GM21360 (cell line): ENCODE measurements around the gene KIF18B.
"Not testable (repeated sequence)": the region's sequence is repeated elsewhere in the genome, so short reads cannot be mapped to it uniquely, and the experiment has no call there.

Experiments used
- ATAC-seq: cut with Tn5 transposase; IDR thresholded peaks from one replicate; pipeline ENCODE4 v1.9.1; 2021; ENCODE audit warnings: mild to moderate bottlenecking, moderate library complexity; ENCODE audit not compliant: unreplicated experiment

Gene KIF18B

GRCh38 chr17:44970136-44970741 is 22.7 kb upstream of the KIF18B start:
- ATAC-seq: no peak

DNA sequence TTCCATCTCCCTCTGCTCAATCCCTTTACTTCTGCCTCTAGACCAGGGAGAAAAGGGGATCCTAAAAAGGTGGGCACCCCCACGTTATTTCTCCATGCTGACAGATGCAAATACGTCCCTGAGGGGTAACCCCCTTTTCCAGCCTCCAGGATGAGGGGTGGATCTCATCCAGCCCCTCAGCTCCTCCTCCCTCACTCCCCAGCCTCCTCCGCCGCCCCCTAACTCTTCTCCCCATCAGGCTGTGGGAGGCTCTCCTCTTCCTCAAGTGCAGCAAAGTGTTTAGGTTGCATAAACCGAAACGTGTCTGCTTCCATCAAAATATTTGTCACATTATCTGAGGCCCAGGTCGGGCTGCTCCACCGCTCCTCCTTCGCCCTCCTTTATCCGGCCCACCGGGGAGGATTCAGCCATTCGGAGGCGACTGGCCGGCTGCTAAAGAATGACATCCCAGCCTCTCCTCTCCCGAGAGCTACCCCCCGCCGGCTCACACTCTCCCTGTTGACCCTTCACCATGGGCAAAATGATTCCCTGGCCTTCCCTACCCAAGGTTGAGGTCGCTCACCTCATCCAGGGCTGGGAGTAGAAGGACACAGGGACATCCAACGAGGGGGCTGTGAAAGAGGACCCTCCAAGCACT is 21.7 kb upstream of the KIF18B start:
- no peak for ATAC-seq

- peak; percentile 84 for ATAC-seq
Measured at GRCh38 chr17:44968225-44969143, 20.9 kb upstream of the KIF18B start, which contains the start of gene C1QL1. C1QL1 (minus strand) TSS chr17:44968303; CDS start chr17:44968048, 255 bp downstream.

GRCh38 chr17:44967907-44968224 is 20.3 kb upstream of the KIF18B start:
- no peak for ATAC-seq

DNA sequence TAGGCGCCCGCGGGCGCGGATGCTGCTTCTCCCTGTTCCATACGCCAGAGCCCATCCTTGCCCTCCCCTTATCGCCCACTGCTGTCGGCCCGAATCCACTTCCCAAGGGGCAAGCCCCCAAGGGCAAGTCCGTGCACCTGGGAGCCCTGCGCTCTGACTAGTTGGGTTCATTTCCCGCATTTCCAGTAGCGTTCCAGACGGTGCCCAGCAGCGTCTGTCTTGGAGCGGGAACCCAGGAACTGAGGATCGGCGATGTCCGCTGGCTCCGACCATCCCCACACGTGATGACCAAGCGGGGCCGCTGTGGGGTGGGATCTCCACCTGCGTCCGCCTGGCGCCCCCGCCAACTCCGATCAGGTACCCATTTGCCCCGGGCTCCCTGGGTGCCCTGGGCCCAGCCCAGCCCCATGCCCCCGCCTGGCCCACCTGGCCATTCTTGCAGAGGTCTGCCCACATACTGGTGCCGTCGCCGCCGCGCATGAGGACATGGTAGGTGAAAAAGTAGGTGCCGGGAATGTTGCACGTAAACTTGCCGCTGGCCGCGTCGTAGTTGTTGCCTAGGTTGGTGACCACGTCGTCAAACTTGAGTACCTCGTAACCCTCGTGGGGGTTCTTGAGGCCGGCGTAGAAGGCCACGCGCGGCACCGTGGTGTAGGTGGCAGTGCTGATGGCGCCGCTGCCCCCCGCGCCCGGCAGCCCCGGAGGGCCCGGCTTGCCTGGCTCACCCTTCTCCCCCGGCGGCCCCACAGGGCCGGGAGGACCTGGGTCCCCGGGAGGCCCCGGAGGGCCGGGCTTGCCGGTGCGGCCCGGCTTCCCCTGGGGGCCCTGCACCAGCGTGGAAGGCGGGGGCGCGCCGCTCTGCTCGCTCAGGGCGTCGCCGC is 19.7 kb upstream of the KIF18B start:
- no peak for ATAC-seq

GRCh38 chr17:44966348-44967025 is 18.9 kb upstream of the KIF18B start:
- ATAC-seq: no peak

DNA sequence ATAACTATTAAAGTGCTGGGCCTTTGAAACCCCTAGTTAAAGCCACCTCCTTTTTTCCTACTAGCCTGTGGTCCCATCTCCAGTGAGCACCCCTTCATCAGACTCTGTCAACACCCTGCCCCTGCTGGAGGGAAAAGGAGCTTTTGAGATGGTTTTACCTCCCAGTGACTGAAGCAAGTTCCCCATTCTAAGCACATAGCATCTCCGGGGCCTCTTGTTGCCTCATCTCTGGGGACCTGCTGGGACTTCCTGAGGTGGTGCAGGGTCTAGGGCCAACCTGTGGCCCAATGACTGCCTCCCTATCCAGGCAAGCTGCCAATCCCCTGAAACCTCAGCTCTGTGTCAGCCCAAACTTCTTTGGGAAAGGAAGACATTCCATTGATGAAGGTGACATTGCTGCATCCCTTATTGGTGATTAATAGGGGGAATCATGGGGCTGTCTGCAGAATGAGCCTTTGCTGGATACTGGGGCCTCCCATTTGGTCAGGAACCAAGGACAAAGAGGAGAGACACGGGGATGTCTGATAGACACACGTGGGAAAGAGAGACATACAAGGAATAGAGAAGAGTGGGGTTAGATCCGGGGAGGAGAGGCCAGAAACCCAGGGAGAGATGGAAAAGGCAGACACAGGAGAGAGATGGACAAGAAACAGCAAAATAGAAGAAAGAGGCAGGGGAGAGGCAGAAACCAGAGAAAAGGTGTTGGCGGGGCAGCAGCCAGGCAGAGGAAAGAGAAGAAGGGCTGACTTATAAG is 18.1 kb upstream of the KIF18B start:
- ATAC-seq: no peak

DNA sequence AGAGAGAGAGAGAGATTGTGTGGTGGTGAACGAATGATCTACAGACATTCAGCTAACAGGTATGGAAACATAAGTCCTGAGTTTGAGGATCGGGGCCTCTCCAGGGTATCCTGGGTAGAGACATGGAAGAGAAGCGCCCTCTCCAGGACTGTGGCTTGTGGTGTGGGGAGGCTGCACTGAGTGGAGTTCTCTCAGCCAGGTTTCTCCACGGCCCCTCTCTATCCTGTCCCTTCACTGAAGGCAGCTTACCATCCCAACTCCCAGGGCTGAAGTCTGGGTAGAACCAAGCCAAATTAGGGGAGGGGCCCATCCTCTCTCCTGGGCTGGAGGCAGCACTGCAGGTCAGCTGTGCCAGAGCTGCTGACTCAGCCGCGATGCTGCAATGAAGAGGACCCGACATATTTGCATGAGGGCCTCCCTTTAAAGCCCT is 14.4 kb upstream of the KIF18B start:
- ATAC-seq: no peak

DNA sequence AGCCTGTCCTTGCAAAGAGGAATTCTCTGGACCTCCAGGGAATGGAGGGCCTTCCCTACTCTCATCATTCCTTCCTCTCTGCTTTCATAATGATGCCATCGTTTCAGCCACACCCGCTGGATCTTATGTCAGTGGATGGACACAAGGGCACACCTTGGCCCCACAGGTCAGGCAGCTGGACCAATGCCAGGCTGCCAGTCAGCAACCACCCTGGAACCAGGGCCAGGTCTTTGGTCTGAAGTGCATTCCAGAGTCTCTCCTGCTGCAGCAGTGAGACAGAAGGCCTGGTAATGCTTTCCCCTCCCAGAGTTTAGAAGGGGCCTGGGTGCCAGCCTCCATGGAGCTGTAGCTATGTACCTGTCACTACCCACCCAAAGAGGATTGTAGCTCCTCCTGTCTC is 13.1 kb upstream of the KIF18B start:
- no peak for ATAC-seq

DNA sequence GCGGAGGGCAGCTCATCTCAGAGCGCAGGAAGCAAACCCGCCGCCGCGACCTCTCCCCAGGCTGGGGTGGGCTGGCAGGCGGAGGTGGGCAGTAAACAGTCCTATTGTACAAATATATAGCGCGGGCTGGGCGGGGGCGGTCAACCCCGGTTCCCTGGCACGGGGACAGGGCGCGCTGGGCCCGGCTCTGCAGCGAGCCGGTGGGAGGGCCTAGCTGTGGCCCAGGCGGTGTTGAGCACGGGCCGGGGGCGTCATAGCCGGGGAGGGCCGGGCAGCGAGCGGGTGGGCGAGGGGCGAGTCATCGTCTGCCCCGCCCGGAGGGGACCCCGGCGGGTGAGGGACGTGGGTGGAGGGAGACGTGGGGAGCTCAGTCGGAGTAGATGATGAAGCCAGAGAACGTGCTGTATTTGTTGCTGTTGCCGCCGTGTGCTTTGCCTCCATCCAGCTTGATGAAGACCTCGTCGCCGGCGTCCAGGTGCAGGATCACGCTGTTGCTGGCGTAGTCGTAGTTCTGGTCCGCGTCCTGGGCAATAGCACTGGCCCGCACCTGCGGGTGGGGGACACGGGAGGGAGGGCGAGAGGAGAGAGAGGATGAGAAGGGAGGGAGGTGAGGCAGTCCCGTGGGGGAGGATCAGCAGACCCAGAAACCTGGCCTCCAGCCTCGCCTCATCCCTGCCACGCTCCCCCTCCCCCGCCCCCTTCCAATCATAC is 12.4 kb upstream of the KIF18B start:
- ATAC-seq: no peak

DNA sequence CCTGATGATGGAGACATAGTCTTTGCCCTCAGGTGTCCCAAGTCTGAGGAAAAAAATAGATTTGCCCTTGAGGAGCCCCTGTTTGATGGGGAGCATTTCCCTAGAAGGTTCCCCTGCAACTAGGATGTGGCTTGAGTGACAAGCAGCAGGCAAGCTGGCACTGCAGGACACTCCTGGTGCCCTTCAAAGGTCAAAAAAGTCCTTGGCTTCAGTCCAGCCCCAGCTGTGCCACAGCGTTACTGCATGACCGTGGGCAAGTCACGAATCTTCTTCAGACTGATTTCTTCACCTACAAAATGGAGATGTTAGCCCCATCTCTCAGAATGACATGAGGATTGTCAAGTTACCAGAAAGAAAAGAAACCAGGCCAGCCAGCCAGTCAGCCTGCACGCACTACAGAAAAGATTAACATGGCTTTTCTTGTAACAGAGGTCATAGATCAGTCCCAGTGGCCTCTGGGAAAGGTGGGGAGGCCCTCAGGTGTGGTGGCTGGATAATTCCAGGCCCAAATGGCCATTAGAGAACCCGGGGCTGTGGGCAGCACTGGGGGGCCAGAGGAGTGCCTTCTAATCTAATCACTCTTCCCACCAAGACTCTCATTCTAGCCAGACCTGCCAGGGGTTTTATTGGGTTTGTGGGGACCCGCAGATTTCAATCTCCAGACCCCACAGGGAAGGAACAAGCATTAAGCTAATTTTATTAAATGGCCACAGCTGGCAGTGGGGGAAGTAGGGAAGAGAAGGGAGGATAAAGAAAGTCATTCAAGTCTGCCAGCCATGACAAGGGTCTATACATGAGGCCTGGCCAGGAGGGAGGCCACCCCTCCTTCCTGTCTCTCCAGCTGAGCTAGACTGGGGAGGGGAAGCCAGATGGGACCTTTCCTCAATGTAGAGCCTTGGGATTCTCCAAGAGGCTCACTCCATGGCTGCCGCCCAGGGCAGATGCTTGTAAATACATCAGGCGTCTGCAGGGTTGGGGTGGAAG is 9.7 kb upstream of the KIF18B start:
- ATAC-seq: no peak

DNA sequence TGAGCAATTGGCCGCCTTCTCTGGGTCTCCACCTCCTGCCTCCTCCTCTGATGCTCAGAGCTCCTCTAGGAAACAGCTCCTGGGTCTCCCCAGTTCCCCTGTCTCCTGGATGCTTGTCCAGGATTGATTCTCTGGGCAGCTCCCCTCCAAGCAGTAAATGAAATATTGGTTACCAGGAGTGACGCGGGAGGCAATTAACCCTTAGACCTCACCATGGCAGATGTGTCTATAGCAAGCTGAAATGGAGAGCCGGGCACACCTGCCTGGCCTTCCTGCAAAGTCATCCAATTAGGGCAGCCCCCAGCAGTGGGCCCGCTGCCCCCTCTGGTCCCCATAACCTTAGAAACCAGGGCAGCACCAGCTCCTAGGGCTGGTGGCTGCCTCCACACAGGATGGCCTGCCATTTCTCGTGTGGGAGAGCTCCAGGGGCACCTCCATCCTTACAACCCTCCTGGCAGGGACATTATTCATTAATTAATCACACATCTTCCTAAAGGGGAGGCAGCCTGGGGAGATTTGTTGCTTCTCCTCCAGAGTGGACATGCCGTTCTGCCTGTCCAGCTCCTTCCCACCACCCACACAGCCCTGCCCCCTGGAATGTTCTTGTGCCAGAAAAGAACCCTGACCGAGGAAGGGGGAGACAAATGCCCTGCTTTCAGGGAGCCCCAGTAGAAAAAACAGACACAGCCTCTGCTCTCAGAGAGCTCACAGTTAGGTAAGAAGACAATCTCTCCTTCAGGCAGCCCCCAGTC is 8.3 kb upstream of the KIF18B start:
- ATAC-seq: no peak

DNA sequence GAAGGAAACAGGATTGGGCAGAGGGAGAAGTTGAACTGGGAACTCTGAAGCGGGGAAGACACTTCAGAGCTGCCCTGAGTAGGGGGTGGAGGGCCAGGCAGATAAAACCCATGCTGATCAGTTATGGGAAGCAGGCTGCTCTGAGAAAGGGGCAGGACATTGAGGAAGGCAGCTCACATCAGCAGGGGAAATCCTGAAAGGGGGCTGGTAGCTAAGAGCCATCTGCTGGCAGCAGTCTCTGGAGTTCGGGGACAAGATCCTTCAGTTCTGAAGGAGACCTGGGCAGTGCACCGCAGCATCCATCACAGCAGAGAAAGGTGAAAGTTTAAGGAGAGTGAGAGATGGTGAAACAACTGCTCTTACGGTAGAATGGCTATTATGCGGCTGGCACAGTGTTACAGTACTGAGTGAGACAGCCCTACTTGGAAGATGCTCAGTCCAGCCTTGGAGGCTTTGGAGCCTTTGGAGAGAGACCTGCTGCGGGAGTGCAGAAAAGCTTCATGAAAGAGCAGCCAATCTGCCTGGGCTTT is 5.4 kb upstream of the KIF18B start:
- no peak for ATAC-seq

GRCh38 chr17:44948315-44948795 is 782 bp upstream of the KIF18B start:
- no peak for ATAC-seq

DNA sequence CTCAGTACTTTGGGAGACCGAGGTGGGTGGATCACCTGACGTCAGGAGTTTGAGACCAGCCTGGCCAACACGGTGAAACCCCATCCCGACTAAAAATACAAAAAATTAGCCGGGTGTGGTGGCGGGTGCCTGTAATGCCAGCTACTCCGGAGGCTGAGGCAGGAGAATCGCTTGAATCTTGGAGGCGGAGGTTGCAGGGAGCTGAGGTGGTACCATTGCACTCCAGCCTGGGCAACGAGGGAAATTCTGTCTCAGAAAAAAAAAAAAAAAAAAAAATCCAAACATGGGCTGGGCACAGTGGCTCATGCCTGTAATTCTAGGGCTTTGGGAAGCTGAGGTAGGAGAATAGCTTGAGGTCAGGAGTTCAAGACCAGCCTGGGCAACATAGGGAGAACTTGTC is 1.9 kb downstream of the KIF18B start:
- ATAC-seq: not testable (repeated sequence)

DNA sequence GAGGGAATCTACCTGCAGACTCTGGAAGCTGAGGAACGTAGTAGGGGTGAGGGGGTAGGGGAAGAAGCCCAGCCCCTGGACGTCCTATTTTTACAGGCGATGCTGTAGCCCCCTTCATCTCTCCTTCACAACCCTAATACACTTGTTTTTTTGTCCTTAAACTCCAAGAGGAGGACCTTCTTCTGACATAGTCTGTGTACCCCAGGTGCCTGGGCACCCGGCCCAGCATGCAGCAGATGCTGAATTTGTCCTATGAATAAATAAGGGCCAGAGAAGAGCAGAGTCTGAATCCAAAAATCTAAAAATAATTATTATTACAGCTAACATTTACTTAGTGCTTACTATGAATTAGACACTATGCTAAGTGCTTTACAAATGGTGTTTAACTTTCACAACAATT is 5.1 kb downstream of the KIF18B start:
- no peak for ATAC-seq
